HepG2 (cell line): ENCODE results near the gene OR2B2. TPM values are rescaled to one million over a fixed set of nuclear protein-coding genes. Genes with fewer than 3 reads are reported as not detected.

ENCODE experiments used
- ATRX ChIP-seq: sonication (generic); formaldehyde crosslinking; IDR thresholded peaks from 2 replicates; pipeline ENCODE4 v1.4.0; 2020; ENCODE audit warnings: missing genetic modification reagents, borderline replicate concordance
- EP300 ChIP-seq, 3 experiments: sonication (generic) in 1 of 3; formaldehyde crosslinking in 1 of 3; IDR thresholded peaks; 2 replicates each; pipeline versions ENCODE4 v1.5.1 to v1.6.1; 2011 to 2020; ENCODE audit warnings: low read depth in 2 of 3, low read length in 2 of 3, borderline replicate concordance in 1 of 3, improper control_type of control experiment in 1 of 3, mild to moderate bottlenecking in 1 of 3, missing genetic modification reagents in 1 of 3, moderate library complexity in 1 of 3
- HDAC6 ChIP-seq: fragments of 200-600 bp; sonication (generic); IDR thresholded peaks from 2 replicates; pipeline ENCODE4 v1.7.0; 2017; ENCODE audit warnings: mild to moderate bottlenecking, antibody characterized with exemption, low read length, low read depth
- IRX3 ChIP-seq: sonication (generic); formaldehyde crosslinking; IDR thresholded peaks from 2 replicates; pipeline ENCODE4 v1.8.1; 2023; ENCODE audit warnings: mild to moderate bottlenecking, low read depth, missing genetic modification reagents, borderline replicate concordance
- KDM1A ChIP-seq: IDR thresholded peaks from 2 replicates; pipeline ENCODE4 v1.6.1; 2016; ENCODE audit warnings: missing compliant biosample characterization
- MIER3 ChIP-seq: IDR thresholded peaks from 2 replicates; pipeline ENCODE4 v1.6.1; 2016; ENCODE audit warnings: missing compliant biosample characterization, borderline replicate concordance
- RAD21 ChIP-seq: fragments of 450-650 bp; formaldehyde crosslinking; IDR thresholded peaks from 2 replicates; pipeline ENCODE4 v1.5.0; 2020; ENCODE audit warnings: mild to moderate bottlenecking
- REPIN1 ChIP-seq: sonication (generic); formaldehyde crosslinking; IDR thresholded peaks from 2 replicates; pipeline ENCODE4 v1.8.0; 2022; ENCODE audit warnings: missing genetic modification reagents, low read depth, mild to moderate bottlenecking, borderline replicate concordance
- SMARCC2 ChIP-seq: fragments of 450-650 bp; IDR thresholded peaks from 2 replicates; pipeline ENCODE4 v1.6.1; 2017; ENCODE audit warnings: antibody characterized with exemption, mild to moderate bottlenecking
- TAF15 ChIP-seq: fragments of 200-400 bp; formaldehyde crosslinking; IDR thresholded peaks from one replicate; pipeline ENCODE4 v1.6.1; 2018; ENCODE audit warnings: mild to moderate bottlenecking, low read depth, low read length; ENCODE audit not compliant: poor library complexity, severe bottlenecking
- TP53 ChIP-seq: sonication (generic); formaldehyde crosslinking; conservative IDR thresholded peaks from 2 replicates; pipeline ENCODE4 v1.4.0; 2020; ENCODE audit warnings: missing genetic modification reagents
- ZNF234 ChIP-seq: sonication (generic); formaldehyde crosslinking; conservative IDR thresholded peaks from 2 replicates; pipeline ENCODE4 v1.5.1; 2020; ENCODE audit warnings: mild to moderate bottlenecking, missing genetic modification reagents
- ZNF251 ChIP-seq: sonication (generic); formaldehyde crosslinking; IDR thresholded peaks from 2 replicates; pipeline ENCODE4 v1.9.0; 2021; ENCODE audit warnings: mild to moderate bottlenecking, missing genetic modification reagents
- ZNF772 ChIP-seq: sonication (generic); formaldehyde crosslinking; IDR thresholded peaks from 2 replicates; pipeline ENCODE4 v1.5.0; 2020; ENCODE audit warnings: mild to moderate bottlenecking, missing genetic modification reagents
- polyA plus RNA-seq, 8 experiments: library from polyadenylated mRNA; depleted of rRNA in 3 of 8; stranded (reverse) in 7 of 8; unstranded in 1 of 8; fragments of >200 nt; fragmentation: Illumina TruSeq in 4 of 8; extraction: Trizol in 4 of 8; gene quantifications; 2 replicates each; pipeline versions ENCODE4 v1.2.1 to v1.2.3, GENCODE V29; 2011 to 2016; ENCODE audit warnings: low read depth in 4 of 8, missing spikeins in 1 of 8, mixed read lengths in 1 of 8; ENCODE audit not compliant: insufficient read depth in 1 of 8
- total RNA-seq, 5 experiments: library from RNA; depleted of rRNA; stranded (reverse); fragments of >200 nt; fragmentation: Illumina TruSeq; extraction: Trizol; gene quantifications; 2 replicates each; pipeline ENCODE4 v1.2.3, GENCODE V29; 2016; ENCODE audit warnings: low read depth in 1 of 5
- TF ChIP-seq, protein P1 (sequence below): IDR thresholded peaks from 2 replicates; pipeline ENCODE4 v1.6.1; 2016; ENCODE audit warnings: missing biosample characterization, missing genetic modification reagents, low read depth
- TF ChIP-seq, protein P2 (sequence below): sonication (generic); formaldehyde crosslinking; IDR thresholded peaks from 2 replicates; pipeline ENCODE4 v1.5.1; 2020; ENCODE audit warnings: mild to moderate bottlenecking, missing genetic modification reagents, moderate library complexity
- TF ChIP-seq, protein P3 (sequence below): sonication (generic); formaldehyde crosslinking; IDR thresholded peaks from one replicate; pipeline ENCODE4 v1.5.1; 2020; ENCODE audit warnings: mild to moderate bottlenecking, missing genetic modification reagents; ENCODE audit errors: not compliant biosample characterization

The OR2B2 gene
- total and polyA plus RNA-seq, 2 of the 13 experiments (the other 11 are each of a cell fraction or from before 2014, with no cell fraction given): not detected

DNA sequence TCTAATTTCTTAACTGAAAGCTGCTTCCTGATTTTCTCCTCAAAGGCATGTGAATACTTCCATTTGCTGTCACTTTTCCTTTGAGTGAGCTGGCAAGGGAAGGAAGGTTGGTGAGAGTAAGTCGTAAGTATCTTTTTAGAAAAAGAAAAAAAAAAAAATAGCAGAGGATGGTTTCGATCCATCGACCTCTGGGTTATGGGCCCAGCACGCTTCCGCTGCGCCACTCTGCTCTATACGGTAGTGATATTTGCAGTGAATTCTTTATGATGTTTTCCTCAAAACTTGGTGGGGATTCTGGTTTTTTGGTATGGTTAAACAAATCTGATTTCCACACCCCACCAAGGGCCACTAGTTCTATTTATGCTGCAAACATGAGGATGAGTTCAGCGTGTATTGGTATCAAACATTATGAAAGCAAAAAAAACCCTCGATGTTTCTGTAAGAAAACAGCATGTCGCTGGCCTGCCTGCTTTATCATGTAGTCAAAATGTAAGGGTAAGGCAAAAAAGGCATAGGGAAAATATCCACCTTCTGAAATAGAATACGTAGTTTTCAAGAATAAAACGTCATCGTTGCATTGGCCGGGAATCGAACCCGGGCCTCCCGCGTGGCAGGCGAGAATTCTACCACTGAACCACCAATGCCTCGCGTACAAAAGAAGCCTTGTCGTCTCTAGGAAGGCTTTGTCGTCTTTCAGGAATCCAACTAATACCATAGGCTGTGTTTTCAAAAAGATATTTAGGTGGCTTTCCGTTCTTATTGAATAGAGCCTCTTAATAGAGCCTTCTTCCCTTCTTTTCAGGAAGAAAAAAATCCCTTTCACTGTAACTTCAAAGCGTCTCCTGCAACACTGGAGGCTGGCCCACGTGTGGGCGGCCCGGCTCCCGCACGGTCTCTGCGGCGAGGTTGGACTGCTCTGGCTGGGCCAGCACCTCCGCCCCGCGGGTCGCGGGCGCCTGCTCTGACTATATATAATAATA lies 9.6 kb downstream of the OR2B2 start (continued):
- no peak for TF ChIP-seq MIER3 (CRISPR knock-in tag)
- TF ChIP-seq ZNF251 (CRISPR knock-in tag): no peak
- TF ChIP-seq, protein P1, sequence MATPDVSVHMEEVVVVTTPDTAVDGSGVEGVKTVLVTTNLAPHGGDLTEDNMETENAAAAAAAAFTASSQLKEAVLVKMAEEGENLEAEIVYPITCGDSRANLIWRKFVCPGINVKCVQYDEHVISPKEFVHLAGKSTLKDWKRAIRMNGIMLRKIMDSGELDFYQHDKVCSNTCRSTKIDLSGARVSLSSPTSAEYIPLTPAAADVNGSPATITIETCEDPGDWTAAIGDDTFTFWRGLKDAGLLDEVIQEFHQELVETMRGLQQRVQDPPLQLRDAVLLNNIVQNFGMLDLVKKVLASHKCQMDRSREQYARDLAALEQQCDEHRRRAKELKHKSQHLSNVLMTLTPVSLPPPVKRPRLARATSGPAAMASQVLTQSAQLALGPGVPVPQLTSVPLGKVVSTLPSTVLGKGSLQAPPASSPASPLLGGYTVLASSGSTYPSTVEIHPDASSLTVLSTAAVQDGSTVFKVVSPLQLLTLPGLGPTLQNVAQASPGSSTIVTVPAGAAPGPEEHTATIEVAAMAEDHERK: no peak
- no peak for TF ChIP-seq HDAC6
- TF ChIP-seq SMARCC2: no peak
- TF ChIP-seq REPIN1 (CRISPR knock-in tag): peak; percentile 80; the same call in 1 of the 2 replicates
- TF ChIP-seq IRX3 (CRISPR knock-in tag): peak; percentile 9; the same call in 1 of the 2 replicates
- TF ChIP-seq, protein P2, sequence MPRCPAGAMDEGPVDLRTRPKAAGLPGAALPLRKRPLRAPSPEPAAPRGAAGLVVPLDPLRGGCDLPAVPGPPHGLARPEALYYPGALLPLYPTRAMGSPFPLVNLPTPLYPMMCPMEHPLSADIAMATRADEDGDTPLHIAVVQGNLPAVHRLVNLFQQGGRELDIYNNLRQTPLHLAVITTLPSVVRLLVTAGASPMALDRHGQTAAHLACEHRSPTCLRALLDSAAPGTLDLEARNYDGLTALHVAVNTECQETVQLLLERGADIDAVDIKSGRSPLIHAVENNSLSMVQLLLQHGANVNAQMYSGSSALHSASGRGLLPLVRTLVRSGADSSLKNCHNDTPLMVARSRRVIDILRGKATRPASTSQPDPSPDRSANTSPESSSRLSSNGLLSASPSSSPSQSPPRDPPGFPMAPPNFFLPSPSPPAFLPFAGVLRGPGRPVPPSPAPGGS (CRISPR knock-in tag): no peak; the same call in 1 of the 2 replicates
- TF ChIP-seq ATRX: no peak
- TF ChIP-seq ZNF772: peak; percentile 43; the same call in 1 of the 2 replicates
- TF ChIP-seq KDM1A (CRISPR knock-in tag): peak; percentile 83
- peak; percentile 49; the same call in 1 of the 2 replicates for TF ChIP-seq RAD21 (CRISPR knock-in tag)
- TF ChIP-seq, protein P3, sequence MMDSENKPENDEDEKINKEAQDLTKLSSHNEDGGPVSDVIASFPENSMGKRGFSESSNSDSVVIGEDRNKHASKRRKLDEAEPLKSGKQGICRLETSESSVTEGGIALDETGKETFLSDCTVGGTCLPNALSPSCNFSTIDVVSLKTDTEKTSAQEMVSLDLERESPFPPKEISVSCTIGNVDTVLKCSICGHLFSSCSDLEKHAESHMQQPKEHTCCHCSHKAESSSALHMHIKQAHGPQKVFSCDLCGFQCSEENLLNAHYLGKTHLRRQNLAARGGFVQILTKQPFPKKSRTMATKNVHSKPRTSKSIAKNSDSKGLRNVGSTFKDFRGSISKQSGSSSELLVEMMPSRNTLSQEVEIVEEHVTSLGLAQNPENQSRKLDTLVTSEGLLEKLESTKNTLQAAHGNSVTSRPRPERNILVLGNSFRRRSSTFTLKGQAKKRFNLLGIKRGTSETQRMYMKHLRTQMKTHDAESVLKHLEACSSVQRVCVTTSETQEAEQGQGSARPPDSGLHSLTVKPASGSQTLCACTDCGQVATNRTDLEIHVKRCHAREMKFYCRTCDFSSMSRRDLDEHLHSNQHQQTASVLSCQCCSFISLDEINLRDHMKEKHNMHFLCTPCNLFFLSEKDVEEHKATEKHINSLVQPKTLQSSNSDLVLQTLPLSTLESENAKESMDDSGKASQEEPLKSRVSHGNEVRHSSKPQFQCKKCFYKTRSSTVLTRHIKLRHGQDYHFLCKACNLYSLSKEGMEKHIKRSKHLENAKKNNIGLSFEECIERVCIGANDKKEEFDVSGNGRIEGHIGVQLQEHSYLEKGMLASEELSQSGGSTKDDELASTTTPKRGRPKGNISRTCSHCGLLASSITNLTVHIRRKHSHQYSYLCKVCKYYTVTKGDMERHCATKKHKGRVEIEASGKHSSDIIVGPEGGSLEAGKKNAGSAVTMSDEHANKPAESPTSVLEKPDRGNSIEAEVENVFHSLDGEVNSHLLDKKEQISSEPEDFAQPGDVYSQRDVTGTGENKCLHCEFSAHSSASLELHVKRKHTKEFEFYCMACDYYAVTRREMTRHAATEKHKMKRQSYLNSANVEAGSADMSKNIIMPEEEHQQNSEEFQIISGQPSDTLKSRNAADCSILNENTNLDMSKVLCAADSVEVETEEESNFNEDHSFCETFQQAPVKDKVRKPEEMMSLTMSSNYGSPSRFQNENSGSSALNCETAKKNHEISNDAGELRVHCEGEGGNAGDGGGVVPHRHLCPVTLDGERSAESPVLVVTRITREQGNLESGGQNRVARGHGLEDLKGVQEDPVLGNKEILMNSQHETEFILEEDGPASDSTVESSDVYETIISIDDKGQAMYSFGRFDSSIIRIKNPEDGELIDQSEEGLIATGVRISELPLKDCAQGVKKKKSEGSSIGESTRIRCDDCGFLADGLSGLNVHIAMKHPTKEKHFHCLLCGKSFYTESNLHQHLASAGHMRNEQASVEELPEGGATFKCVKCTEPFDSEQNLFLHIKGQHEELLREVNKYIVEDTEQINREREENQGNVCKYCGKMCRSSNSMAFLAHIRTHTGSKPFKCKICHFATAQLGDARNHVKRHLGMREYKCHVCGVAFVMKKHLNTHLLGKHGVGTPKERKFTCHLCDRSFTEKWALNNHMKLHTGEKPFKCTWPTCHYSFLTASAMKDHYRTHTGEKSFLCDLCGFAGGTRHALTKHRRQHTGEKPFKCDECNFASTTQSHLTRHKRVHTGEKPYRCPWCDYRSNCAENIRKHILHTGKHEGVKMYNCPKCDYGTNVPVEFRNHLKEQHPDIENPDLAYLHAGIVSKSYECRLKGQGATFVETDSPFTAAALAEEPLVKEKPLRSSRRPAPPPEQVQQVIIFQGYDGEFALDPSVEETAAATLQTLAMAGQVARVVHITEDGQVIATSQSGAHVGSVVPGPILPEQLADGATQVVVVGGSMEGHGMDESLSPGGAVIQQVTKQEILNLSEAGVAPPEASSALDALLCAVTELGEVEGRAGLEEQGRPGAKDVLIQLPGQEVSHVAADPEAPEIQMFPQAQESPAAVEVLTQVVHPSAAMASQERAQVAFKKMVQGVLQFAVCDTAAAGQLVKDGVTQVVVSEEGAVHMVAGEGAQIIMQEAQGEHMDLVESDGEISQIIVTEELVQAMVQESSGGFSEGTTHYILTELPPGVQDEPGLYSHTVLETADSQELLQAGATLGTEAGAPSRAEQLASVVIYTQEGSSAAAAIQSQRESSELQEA: peak; percentile 39
- TF ChIP-seq EP300 (IDR thresholded peaks at IDR 0.05; ENCODE audit: low read depth in 2 of 2, low read length in 2 of 2): no peak
- peak; percentile 52; the same call in 1 of the 2 replicates for TF ChIP-seq EP300 (CRISPR knock-in tag; IDR thresholded peaks at IDR 0.05; ENCODE audit: borderline replicate concordance)
- no peak for TF ChIP-seq ZNF234 (CRISPR knock-in tag)
- no peak for TF ChIP-seq TAF15
- TF ChIP-seq TP53 (CRISPR knock-in tag): no peak
